Kidney (tissue), 14 donors: Measurements from ENCODE around the gene COX10. TPM values are rescaled to one million over a fixed set of nuclear protein-coding genes. Genes with fewer than 3 reads are reported as not detected.

ENCODE experiments used
- DNase-seq, 5 donors: peaks; one replicate each; pipeline ENCODE4 v3.0.0-alpha.2; 2013 to 2020
- FAIRE-seq: peaks from 2 replicates; lab custom pipeline; 2012; peaks lifted over from hg19 to GRCh38; lab: Jason Lieb, UNC
- H3K27ac ChIP-seq, 2 donors: one replicate each; pipeline ENCODE4 v1.7.0; 2013; ENCODE audit warnings: low read depth in 2 of 2, low read length in 2 of 2, inconsistent platforms in 1 of 2
- H3K27me3 ChIP-seq: one replicate; pipeline ENCODE4 v1.7.1; 2013; ENCODE audit warnings: low read length, inconsistent platforms; ENCODE audit not compliant: control insufficient read depth, insufficient read depth
- H3K36me3 ChIP-seq, 3 donors: one replicate each; pipeline versions ENCODE4 v1.7.0 to v1.7.1; 2013; ENCODE audit warnings: low read length in 3 of 3, control low read depth in 1 of 3, inconsistent platforms in 1 of 3; ENCODE audit not compliant: insufficient read depth in 3 of 3, control insufficient read depth in 2 of 3
- H3K4me1 ChIP-seq, 3 donors: one replicate each; pipeline versions ENCODE4 v1.7.0 to v1.7.1; 2013; ENCODE audit warnings: low read length in 3 of 3, inconsistent platforms in 1 of 3, low read depth in 1 of 3; ENCODE audit not compliant: control insufficient read depth in 2 of 3, insufficient read depth in 2 of 3
- H3K4me3 ChIP-seq, 3 donors: one replicate each; pipeline versions ENCODE4 v1.7.0 to v1.8.1; 2013; ENCODE audit warnings: low read length in 3 of 3, control low read depth in 1 of 3, inconsistent platforms in 1 of 3
- H3K9ac ChIP-seq, 3 donors: one replicate each; pipeline versions ENCODE4 v1.7.0 to v1.7.1; 2013; ENCODE audit warnings: low read length in 3 of 3, control low read depth in 1 of 3, inconsistent platforms in 1 of 3
- H3K9me3 ChIP-seq, 3 donors: one replicate each; pipeline versions ENCODE4 v1.7.0 to v1.7.1; 2013; ENCODE audit warnings: low read length in 3 of 3, control low read depth in 1 of 3, inconsistent platforms in 1 of 3; ENCODE audit not compliant: control insufficient read depth in 2 of 3, insufficient read depth in 1 of 3
- intact Hi-C: fragments of 100-400 bp; cut with DNase I; formaldehyde crosslinking; loops from one replicate; pipeline ENCODE4 v1.11.1; 2022
- polyA plus RNA-seq: library from polyadenylated mRNA; stranded (reverse); fragments of 350-450 nt; fragmentation: Illumina TruSeq; extraction: RNeasy Lipid Tissue Mini Kit (QIAGEN cat#74804); gene quantifications from one replicate; pipeline ENCODE4 v1.2.3, GENCODE V29; 2014; ENCODE audit warnings: low read depth, low replicate concordance; ENCODE audit not compliant: insufficient read depth
- total RNA-seq: library from RNA; stranded (reverse); fragmentation: NEBNext Ultra II Directional; extraction: Animal tissue kit (Norgen Biotek cat#: 25700); gene quantifications from one replicate; pipeline ENCODE4 v1.2.1, GENCODE V29; 2021
- TF ChIP-seq, protein P1 (sequence below): IDR thresholded peaks from 3 replicates; pipeline ENCODE4 v1.5.1; 2012; ENCODE audit warnings: mild to moderate bottlenecking, moderate library complexity, borderline replicate concordance; ENCODE audit not compliant: insufficient read depth; ENCODE audit errors: extremely low read depth
- donor health status: control.
- donor health status: control.
- donor health status: control.
- donor health status: control.
- donor health status: control.
- donor health status: DM: yes; HTN: yes; CAD: no.
- donor health status: Normal renal cell carcinoma (clear cell type).

COX10 gene
- total and polyA plus RNA-seq, 2 donors from 2014 or later, result 14.2 to 18.0 TPM

DNA sequence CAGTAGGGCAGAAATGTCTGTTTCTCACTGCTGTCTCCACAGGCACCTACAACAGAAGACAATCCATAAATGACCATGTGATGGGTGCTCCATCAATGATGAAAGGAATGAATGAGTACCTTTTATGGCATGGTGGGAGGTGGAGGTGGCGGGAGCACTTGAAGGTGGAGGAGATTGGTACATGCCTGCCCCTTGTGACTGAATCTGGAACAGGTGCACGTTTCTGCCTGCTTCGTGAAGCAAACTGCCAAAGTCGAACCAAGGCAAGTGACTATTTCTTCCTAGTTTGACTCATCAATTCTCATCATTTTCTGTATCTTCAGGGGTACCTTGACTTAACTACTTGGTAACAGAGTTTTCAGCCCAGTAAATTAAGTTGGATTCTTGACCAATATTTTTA, 141.9 kb downstream of the COX10 start:
- no peak for FAIRE-seq

DNA sequence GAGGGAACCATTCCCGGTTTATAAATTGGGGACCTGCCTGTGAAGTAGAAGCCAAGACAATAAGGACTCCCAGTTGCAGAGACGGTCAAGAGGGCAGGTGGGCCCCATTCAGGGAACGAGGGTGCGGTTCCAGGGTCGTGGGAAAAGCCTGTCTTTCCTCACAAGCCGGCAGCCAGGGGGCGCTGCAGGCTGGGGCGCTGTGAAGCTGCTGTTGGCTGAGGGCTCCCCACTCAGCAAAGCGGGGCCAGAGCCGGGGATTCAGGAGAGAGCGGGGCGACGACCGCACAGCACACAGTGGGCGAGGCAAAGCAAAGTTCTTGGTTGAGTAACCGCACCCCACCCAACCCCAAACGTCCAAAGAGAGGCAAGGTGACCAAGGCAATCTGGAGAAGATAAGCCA, 142.5 kb downstream of the COX10 start:
- Histone ChIP-seq H3K4me1 (no peaks in the 10 kb centered on the region), H3K27me3 (no peaks in the 10 kb centered on the region)
- TF ChIP-seq, protein P1, sequence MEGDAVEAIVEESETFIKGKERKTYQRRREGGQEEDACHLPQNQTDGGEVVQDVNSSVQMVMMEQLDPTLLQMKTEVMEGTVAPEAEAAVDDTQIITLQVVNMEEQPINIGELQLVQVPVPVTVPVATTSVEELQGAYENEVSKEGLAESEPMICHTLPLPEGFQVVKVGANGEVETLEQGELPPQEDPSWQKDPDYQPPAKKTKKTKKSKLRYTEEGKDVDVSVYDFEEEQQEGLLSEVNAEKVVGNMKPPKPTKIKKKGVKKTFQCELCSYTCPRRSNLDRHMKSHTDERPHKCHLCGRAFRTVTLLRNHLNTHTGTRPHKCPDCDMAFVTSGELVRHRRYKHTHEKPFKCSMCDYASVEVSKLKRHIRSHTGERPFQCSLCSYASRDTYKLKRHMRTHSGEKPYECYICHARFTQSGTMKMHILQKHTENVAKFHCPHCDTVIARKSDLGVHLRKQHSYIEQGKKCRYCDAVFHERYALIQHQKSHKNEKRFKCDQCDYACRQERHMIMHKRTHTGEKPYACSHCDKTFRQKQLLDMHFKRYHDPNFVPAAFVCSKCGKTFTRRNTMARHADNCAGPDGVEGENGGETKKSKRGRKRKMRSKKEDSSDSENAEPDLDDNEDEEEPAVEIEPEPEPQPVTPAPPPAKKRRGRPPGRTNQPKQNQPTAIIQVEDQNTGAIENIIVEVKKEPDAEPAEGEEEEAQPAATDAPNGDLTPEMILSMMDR, result peak; percentile 46

More for the DNA sequence above, 141.9 kb downstream of the COX10 start:
- Histone ChIP-seq H3K36me3 (peaks cover 0 to 3% (median 0%) of the 10 kb centered on the region in 3 donors), H3K4me3 (no peak overlapping the region), H3K27ac (no peak overlapping the region), H3K4me1 (no peaks in the 10 kb centered on the region), H3K9ac (no peak overlapping the region), H3K27me3 (no peaks in the 10 kb centered on the region), H3K9me3 (no peaks in the 10 kb centered on the region)
- intact Hi-C loops, result no loop called here
- no peak for DNase-seq
- TF ChIP-seq, protein P1, result no peak

DNA sequence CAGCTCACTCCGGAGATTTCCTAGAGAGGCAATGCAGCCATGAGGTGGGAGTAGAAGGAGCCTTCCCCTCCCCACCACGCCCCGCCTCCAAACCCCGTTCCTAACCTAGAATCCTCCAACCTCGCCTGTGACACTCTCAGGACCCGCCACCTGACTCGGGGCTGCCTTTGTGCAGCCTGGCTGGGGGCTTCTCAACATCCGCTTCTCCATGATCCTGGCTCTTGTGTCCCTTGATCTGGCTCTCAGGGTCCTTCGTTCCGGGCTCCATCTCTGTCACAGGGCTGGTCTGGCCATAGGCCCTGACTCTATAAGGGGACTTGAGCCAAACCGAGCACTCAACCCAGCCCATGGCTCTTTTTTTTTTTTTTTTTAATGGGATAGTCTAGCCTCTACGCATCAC, 143.1 kb downstream of the COX10 start:
- Histone ChIP-seq H3K9ac (no peak overlapping the region), H3K4me3 (no peak overlapping the region), H3K36me3 (peaks cover 0 to 3% (median 0%) of the 10 kb centered on the region in 3 donors), H3K27me3 (no peaks in the 10 kb centered on the region), H3K27ac (no peak overlapping the region), H3K4me1 (no peaks in the 10 kb centered on the region), H3K9me3 (no peaks in the 10 kb centered on the region)
- intact Hi-C loops, result no loop called here
- DNase-seq (no peak), FAIRE-seq (no peak)
- TF ChIP-seq, protein P1, result no peak

More for the DNA sequence above, 142.5 kb downstream of the COX10 start:
- Histone ChIP-seq H3K4me3 (no peak overlapping the region), H3K9me3 (no peaks in the 10 kb centered on the region), H3K9ac (no peak overlapping the region), H3K27ac (no peak overlapping the region), H3K36me3 (peaks cover 0 to 3% (median 0%) of the 10 kb centered on the region in 3 donors)
- DNase-seq (peak in 2 of 5 donors; percentile 14 to 76), FAIRE-seq (no peak)
- intact Hi-C loops, result no loop called here

DNA sequence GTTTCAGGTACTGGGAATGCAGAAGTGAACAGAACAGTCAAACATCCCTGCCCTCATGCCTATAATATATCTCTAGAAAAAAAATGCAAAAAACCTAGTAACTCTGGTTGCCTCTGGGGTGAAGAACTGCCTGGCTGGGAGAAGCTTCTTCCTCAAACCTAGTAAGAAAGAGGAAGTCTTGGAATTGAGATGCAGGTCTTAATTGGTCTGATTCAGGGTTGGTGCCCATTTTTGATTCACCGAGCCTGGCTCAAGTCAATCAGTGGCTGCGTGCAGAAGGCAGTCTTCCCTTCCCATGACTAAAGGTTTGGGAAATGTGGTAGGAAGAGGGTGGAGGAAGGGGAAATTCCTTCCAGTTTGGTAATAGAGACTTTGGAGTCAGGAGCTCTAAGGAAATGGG, 145.0 kb downstream of the COX10 start:
- H3K4me3 ChIP-seq, result no peak overlapping the region
- TF ChIP-seq, protein P1, result no peak
- H3K9me3 ChIP-seq, result no peaks in the 10 kb centered on the region
- no peak overlapping the region for H3K9ac ChIP-seq
- H3K36me3 ChIP-seq, result no peaks in the 10 kb centered on the region
- FAIRE-seq (no peak), DNase-seq (no peak)
- no peaks in the 10 kb centered on the region for H3K27me3 ChIP-seq
- intact Hi-C loops, result no loop called here
- H3K4me1 ChIP-seq, result no peaks in the 10 kb centered on the region
- no peak overlapping the region for H3K27ac ChIP-seq
